DMS79 treated with DMSO at 0.1 percent for 48 hours (cell line): ENCODE measurements around the gene DENND10.
"Not testable (repeated sequence)": the region's sequence is repeated elsewhere in the genome, so short reads cannot be mapped to it uniquely, and the experiment has no call there.

Source experiments
- DNase-seq: peaks from one replicate; lab custom pipeline; 2025; lab: John Stamatoyannopoulos, UW

The DENND10 gene

DNA sequence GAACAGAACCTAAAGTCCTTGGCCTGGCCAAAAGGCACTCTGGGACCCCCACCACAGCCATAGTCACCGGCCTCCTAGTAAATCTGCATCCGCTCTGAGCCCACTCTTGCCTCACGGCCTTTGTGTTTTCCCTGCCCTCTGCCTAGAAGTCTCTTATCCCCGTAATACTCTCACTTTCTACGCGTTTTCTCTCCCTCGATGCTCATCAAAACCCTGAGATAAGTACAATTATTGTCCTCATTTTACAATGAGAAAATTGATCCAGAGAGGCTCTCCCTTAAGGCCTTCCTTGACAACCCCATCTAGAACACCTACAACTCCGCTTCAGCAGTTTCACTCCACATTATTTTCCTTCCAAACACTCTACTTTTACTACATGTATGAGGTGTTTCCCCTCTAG, 63.1 kb downstream of the DENND10 start:
- DNase-seq: no peak

DNA sequence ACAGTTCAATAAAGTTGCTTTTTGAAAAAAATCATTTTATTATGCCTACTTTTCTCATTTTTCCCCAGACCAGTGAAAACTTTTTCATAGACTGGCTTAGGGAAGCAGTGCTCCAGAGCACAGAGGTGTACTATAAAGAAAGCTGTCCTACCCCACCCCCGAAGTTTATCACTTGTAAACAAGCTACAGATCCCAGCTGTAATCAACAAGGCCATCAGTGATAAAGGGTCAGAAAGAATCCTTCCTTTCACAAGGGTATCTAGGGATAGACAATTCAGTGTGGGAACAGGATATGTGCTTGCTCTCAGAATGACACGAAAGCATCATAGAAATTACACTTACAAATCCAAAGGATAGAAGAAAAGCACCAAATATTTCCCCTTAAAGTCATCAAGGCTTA, 70.2 kb downstream of the DENND10 start:
- no peak for DNase-seq

DNA sequence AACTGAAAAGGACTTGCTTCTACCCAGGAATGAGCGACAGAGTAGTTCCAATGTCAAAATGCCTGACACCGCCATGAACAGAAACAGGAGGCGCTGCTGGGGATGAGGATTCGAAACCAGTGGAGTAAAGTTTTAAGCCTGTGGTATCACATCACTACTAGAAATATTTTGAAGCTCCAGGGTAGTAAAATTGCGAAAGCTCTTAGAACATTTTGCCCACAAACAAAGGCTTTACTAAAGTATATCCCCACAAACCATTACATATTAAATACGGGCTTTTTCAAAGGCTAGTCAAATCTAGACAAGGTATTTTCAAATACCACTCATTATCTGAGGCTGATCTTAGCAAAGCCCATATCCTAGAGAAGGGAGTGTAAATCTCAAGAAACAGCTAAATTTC, 72.3 kb downstream of the DENND10 start:
- no peak for DNase-seq

DNA sequence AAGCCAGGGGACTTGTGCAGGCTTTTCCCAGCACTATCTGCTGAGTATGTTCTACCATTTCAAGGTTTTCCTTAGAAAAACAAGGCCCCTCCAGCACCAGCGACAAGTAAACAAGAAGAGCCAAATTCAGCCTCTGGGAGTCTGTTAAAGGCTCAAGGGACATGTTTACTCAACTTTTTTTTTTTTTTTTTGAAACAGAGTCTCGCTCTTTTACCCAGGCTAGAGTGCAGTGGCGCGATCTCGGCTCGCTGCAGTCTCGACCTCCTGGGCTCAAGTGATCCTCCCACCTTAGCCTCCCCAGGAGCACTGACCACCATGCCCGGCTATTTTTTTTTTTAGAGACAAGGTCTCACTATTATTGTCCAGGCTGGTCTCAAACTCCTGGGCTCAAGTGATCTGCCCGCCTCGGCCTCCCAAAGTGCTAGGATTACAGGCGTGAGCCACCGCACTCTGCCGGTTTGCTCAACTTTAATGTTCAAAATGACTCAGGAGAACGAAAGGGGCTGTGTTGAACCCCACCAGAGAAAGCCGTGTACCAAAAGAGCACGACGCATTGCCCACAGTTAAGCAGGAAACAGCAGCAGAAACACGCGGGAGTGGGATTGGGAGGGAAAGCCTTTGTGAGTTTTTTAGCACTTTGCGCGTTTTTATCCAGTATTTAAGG, 73.9 kb downstream of the DENND10 start:
- no peak for DNase-seq

DNA sequence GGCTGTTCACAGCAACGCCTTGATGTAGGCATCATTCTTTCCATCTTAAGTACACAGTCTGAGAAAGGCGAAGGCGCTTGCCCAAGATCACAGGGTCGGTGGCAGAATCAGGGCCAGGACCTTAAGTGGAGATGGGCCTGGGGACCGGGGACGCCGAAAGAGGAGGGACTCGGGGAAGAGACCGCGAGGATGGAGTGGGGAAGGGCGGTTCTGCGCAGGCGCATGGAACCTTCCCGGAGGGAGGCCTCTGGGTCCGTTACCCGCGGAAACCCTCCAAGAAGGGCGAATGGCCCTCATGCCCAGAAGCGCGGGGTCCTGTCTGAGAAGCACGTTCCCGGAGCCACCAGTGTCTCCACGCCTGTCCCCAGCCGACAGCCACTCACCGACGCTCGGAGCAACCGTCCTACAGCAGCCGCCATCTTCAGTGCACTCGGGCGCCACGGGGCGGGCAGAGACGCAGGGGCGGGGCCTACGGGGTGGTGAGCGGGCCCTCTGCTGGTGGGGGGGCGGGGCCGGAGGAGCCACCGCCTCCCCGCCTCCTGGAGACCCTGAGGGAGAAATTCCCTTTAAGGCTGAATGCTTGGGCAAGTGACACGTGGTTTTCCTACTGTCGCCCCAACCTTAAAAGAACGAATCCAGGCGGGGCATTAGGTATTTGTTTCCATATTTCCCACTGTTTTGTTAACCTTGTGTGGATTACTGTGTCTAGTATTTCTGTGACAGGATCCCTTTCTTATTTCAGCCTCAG, 74.6 kb downstream of the DENND10 start, which contains the start of gene PRDX3:
TSS of gene PRDX3 (minus strand) at position 441 of the 748 bp plus-strand sequence. CDS start at position 419, 22 bp downstream.
- peak; percentile 77 for DNase-seq

DNA sequence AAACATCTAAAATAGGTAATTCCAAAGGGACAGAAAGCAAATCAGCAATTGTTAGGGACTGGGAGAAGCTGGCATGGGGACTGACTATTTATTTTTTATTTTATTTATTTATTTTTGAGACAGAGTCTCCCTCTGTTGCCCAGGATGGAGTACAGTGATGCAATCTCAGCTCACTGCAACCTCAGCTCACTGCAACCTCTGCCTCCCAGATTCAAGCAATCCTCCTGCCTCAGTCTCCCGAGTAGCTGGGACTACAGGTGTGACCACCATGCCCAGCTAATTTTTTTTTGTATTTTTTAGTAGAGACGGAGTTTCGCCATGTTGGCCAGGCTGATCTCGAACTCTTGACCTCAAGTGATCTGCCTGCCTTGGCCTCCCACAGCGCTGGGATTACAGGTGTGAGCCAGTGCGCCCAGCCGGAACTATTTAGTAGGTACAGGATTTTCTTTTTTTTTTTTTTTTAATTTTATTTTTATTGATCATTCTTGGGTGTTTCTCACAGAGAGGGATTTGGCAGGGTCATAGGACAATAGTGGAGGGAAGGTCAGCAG, 77.0 kb downstream of the DENND10 start:
- not testable (repeated sequence) for DNase-seq

- DNase-seq: no peak
Observed at GRCh38 chr10:119183664-119184412, 79.9 kb downstream of the DENND10 start.
